NCI-H748 (cell line): ENCODE data around the gene SLC12A9.

Experiments
- DNase-seq: peaks from one replicate; lab custom pipeline; 2025; ENCODE audit not compliant: unreplicated experiment; lab: John Stamatoyannopoulos, UW

The SLC12A9 gene

GRCh38 chr7:100882201-100882600 is 29.7 kb downstream of the SLC12A9 start:
- DNase-seq: no peak

- DNase-seq: no peak
Measured at GRCh38 chr7:100882785-100883526, 30.4 kb downstream of the SLC12A9 start.

DNA sequence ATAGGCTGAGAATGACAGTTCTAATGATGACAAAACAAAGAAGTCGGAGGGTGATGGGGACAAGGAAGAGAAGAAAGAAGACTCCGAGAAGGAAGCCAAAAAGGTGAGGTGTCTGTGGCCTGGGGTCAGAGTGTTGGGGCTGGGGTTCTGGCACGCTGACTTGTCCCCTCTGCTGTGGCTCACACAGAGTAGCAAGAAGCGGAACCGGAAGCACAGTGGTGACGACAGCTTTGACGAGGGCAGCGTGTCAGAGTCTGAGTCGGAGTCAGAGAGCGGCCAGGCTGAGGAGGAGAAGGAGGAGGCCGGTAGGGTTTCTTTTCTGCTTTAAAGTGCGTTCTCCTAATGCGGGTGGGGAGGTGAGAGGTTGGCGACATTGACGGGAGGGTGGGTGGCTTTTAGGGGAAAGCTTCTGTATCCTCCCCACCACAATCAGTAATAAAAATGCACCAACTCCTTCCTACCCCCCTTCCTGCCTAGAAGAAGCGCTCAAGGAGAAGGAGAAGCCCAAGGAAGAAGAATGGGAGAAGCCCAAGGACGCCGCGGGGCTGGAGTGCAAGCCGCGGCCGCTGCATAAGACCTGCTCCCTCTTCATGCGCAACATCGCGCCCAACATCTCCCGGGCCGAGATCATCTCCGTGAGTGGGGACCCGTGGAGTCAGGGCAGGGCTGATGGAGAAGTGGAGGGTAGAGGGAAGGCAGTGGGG is 32.4 kb downstream of the SLC12A9 start:
- no peak for DNase-seq

GRCh38 chr7:100885440-100886141 is 33.1 kb downstream of the SLC12A9 start:
- DNase-seq: no peak

- no peak for DNase-seq
Measured at GRCh38 chr7:100886142-100886935, 33.8 kb downstream of the SLC12A9 start.

DNA sequence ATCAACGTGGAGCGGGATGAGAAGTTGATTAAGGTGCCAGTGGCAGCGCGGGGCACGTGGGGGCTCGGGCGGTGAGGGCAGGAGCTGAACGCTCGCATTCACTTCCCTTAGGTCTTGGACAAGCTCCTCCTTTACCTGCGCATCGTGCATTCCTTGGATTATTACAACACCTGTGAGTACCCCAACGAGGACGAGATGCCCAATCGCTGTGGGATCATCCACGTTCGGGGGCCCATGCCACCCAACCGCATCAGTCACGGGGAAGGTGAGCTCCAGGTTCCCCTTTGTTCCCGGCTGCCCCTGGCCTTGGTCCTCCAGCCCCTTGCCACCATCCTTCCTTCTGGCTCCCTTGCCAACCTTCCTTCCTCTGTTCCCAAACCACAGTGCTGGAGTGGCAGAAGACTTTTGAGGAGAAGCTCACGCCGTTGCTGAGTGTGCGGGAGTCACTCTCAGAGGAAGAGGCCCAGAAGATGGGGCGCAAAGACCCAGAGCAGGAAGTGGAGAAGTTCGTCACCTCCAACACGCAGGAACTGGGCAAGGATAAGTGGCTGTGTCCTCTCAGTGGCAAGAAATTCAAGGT is 34.5 kb downstream of the SLC12A9 start:
- DNase-seq: no peak

DNA sequence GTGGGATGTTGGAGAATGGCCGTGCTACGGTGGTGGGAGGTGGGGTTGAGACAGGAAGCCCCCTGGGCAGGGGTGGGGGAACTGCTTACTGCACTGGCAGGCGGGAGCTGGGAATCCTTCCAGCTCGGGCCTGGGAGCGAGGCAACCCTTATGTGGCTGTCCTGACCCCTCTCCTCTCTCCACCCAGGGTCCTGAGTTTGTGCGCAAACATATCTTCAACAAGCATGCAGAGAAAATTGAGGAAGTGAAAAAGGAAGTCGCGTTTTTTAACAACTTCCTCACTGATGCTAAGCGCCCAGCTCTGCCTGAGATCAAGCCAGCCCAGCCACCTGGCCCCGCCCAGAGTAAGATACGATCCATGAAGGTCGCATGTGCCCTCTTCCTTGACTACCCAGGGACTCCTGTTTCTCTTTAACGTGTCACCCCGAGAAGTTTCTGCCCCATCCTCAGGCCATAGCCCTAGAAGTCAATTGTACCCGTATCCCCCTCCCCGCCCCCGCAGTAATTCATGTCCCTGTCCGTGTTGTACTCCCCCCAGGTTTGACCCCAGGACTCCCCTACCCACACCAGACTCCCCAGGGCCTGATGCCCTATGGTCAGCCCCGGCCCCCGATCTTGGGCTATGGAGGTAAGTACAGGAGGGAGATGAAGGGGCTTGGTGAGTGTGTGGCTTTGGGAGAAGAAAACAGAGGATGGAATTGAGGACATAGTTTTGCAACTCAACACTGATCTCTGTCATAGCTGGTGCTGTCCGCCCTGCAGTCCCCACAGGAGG is 35.2 kb downstream of the SLC12A9 start:
- DNase-seq: no peak

- DNase-seq: no peak
Measured at GRCh38 chr7:100888291-100888987, 35.9 kb downstream of the SLC12A9 start.

- DNase-seq: no peak
Measured at GRCh38 chr7:100888988-100889750, 36.7 kb downstream of the SLC12A9 start, which contains the start of gene UFSP1. Gene UFSP1 (minus strand): TSS chr7:100889715. CDS start chr7:100889271, 444 bp downstream.

DNA sequence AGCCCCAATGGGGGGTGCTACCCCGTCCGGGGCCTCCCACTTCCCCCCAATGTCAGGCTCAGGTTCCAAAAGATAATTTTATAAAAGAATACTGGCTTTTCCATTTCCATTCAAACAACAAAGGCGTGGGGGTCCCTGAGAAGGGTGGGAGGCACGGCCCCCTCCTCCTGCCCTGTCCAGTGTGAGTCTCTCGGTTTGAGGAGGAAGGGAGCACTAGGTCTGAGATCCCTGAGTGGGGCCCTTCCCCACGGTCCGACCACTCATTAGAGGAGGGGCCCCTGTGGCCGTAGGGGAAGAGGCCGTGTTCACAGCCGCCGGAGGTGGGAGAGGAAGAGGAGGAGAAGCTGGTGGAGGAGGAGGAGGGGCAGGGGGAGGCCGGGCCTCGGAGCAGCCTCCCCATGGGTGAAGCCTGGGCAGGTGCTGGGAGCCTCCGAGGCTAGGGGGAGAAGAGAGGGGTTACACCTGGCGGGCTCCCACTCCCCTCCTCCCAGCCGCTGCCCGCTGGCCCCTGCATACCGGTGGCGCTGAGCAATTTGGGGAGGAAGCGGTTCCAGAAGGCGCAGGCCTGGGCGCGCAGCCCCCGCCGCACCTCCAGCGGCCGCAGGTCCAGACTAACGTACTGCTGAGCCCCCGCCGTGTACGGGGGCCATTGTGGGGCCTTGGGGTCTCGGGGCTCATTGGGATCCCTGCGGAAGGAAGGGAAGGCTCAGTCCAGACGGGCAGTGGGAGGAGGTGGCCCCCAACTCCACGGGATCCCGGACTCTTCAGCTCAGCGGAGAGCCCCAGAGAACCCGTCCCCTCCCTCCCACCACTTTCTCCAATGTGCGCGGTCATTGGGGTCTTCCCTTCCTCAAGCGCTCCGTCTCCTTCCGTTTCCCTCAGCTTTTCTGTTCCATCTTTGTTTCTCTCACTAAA is 38.4 kb downstream of the SLC12A9 start:
- peak; percentile 34 for DNase-seq

DNA sequence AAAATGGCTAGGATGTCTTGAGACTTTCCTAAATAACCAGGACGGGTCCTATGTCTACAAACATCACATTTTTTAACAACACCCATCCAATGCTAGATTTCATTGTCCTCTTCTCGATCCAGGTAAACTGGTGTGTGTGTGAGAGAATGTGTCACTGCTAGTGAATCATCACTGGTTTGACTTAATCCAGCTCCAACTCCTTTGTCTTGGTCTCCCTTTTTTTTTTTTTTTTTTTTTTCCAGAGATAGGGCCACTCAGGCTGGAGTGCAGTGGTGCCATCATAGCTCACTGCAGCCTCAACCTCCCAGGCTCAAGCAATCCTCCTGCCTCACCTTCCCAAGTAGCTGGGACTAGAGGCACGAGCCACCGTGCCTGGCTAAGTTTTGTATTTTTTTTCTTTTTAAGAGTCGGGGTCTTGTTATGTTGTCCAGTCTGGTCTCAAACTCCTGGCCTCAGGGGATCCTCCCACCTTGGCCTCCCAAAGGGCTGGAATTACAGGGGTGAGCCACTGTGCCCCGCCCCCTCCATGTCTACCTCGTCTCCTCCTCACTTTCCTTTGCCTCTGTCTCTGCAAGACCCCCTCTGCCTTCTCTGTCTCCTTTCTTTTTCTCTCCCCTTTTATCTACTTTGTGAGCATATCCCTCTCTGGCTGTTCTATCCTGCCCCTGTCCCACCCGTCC is 39.2 kb downstream of the SLC12A9 start:
- DNase-seq: no peak

DNA sequence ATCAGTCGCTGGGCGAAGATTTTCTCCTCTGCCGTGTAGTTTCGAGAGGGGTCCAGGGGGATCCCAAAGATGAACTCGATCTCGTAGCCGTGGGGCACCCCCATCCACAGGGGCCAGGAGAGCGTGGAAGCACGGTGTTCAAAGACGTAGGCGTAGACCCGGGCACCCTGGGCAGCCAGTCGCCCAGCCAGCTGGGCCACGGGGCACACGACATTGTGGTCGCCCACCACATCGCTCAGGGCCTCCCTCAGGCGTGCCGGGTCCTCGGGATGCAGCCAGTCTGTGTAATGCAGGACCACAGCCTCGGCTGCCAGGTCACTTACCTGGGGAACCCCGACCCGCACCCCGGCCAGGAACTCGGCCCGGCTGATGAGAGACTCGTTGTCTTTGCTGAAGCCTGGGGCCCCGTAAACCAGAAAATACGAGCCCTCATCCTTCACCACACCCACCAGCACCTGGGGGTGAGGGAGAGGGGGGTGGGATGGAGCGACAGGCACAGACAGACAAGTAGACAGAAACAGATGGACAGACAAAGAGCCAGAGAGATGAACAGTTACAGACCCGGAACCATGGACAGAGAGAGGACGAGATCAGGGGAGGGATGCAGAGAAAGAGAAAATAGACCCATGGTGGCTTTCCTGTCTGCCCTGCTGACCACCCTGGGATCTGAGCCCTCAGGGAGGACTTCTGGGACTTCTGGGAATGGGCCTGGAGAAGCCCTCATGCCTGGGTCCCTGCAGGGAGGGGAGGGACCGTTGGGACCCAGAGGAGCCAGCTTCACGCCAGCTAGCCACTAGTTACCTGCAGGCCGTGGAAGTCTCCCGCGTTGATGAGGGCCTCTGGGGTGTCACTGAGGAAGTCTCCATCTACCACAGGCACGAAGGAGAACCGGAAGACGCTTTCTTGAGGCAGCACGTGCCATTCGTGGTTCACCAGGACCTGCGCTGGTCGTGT is 40.1 kb downstream of the SLC12A9 start:
- no peak for DNase-seq

DNA sequence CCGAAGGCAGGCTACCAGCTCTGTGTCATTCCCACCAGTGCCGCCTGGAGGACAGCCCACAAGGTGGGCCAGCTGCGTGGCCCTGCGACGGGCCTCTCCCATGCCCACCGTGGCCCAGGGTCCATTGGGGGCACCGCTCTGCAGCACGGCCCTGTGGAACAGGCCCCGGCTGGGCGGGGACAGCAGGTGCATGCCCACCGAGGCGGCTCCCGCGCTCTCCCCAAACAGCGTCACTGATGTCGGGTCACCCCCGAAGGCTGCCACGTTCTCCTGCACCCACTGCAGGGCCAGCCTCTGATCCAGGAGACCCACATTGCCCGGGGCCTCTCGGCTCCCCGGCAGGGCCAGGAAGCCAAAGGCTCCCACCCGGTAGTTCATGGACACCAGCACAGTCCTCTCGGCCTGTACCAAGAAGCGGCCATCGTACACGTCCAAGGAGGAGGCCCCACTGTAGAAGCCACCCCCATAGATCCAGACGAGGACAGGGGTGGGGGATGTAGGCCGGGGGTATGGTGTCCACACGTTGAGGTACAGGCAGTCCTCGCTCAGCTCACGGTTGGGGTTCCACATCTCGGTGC is 40.9 kb downstream of the SLC12A9 start:
- no peak for DNase-seq

GRCh38 chr7:100893910-100894721 is 41.6 kb downstream of the SLC12A9 start:
- DNase-seq: no peak
